Left lobe of liver (tissue), 2 donors: Measurements from ENCODE around the gene MRFAP1. TPM values are rescaled to one million over a fixed set of nuclear protein-coding genes. Genes with fewer than 3 reads are reported as not detected.
"Not testable (repeated sequence)": the region's sequence is repeated elsewhere in the genome, so short reads cannot be mapped to it uniquely, and the experiment has no call there.

ENCODE experiments used
- ATAC-seq: fragments of 200-7000 bp; cut with Tn5 transposase; one replicate; pipeline ENCODE4 v1.9.1; 2020; ENCODE audit warnings: mild to moderate bottlenecking, moderate library complexity
- DNase-seq: peaks from one replicate; pipeline ENCODE4 v3.0.0-alpha.2; 2020; ENCODE audit warnings: low spot score
- total RNA-seq: library from RNA; stranded (reverse); gene quantifications from one replicate; pipeline ENCODE4 v1.2.1, GENCODE V29; 2021
- donor health status: DM: no; HTN: no; CAD: no; lungs with moderate emphysema.
- donor health status: DM: no; HTN: yes; CAD: no.

MRFAP1 gene
- total RNA-seq, 1 donor from 2014 or later: 130 TPM

- DNase-seq: no peak
- ATAC-seq: no peak
These were observed 30.9 kb upstream of the MRFAP1 start for GRCh38 chr4:6609415-6610079.

- no peak for ATAC-seq
- no peak for DNase-seq
These were observed 29.5 kb upstream of the MRFAP1 start for GRCh38 chr4:6610856-6611430.

- DNase-seq (no peak), ATAC-seq (no peak)
These were observed 27.4 kb upstream of the MRFAP1 start for GRCh38 chr4:6612961-6613675.

GRCh38 chr4:6613676-6614651, 26.5 kb upstream of the MRFAP1 start:
- no peak for ATAC-seq
- DNase-seq: no peak

GRCh38 chr4:6614701-6615230, 25.7 kb upstream of the MRFAP1 start:
- ATAC-seq (no peak), DNase-seq (no peak)

- ATAC-seq: no peak
- DNase-seq: no peak
These were observed 24.1 kb upstream of the MRFAP1 start for GRCh38 chr4:6616087-6616995.

GRCh38 chr4:6617246-6617645, 23.2 kb upstream of the MRFAP1 start:
- ATAC-seq (no peak), DNase-seq (no peak)

- ATAC-seq (no peak), DNase-seq (no peak)
These were observed 21.9 kb upstream of the MRFAP1 start for GRCh38 chr4:6618386-6619115.

GRCh38 chr4:6619116-6619465, 21.4 kb upstream of the MRFAP1 start:
- no peak for ATAC-seq
- DNase-seq: no peak

GRCh38 chr4:6619466-6620255, 20.8 kb upstream of the MRFAP1 start:
- ATAC-seq: peak; percentile 22
- no peak for DNase-seq

- peak; percentile 11 for ATAC-seq
- no peak for DNase-seq
These were observed 20.2 kb upstream of the MRFAP1 start for GRCh38 chr4:6620296-6620695.

- DNase-seq (no peak), ATAC-seq (peak; percentile 24)
These were observed 19.5 kb upstream of the MRFAP1 start for GRCh38 chr4:6620891-6621555.

GRCh38 chr4:6621556-6621927, 18.9 kb upstream of the MRFAP1 start:
- DNase-seq (no peak), ATAC-seq (no peak)

- DNase-seq: no peak
- no peak for ATAC-seq
These were observed 17.7 kb upstream of the MRFAP1 start for GRCh38 chr4:6622744-6623143.

- ATAC-seq (no peak), DNase-seq (no peak)
These were observed 15.2 kb upstream of the MRFAP1 start for GRCh38 chr4:6625256-6625655.

- DNase-seq (no peak), ATAC-seq (no peak)
These were observed 14.4 kb upstream of the MRFAP1 start for GRCh38 chr4:6626066-6626465.

- DNase-seq (no peak), ATAC-seq (no peak)
These were observed 12.7 kb upstream of the MRFAP1 start for GRCh38 chr4:6627832-6628231.

GRCh38 chr4:6628484-6628883, 12.0 kb upstream of the MRFAP1 start:
- not testable (repeated sequence) for ATAC-seq, DNase-seq
